CD4-positive, alpha-beta T cell (primary cell): ENCODE measurements around the gene TLE1. TPM values are rescaled to one million over a fixed set of nuclear protein-coding genes. Genes with fewer than 3 reads are reported as not detected.

Experiments
- ATAC-seq: fragments of 200-7000 bp; cut with Tn5 transposase; one replicate; pipeline ENCODE4 v1.10.0; 2022; ENCODE audit warnings: mild to moderate bottlenecking; ENCODE audit not compliant: poor library complexity
- CTCF ChIA-PET: fragments of 350-600 bp; sonication (Branson Sonifier 250); formaldehyde crosslinking; loops from one replicate; lab custom pipeline; 2021; ENCODE audit warnings: antibody characterized with exemption, inconsistent platforms; lab: Charles Lee
- POLR2A ChIA-PET: fragments of 350-600 bp; sonication (Branson Sonifier 250); formaldehyde crosslinking; loops from one replicate; lab custom pipeline; 2021; ENCODE audit warnings: antibody characterized with exemption, inconsistent platforms; lab: Charles Lee
- DNase-seq, 14 experiments: peaks; one replicate each; pipeline ENCODE4 v3.0.0-alpha.2; 2013 to 2020; ENCODE audit warnings: mixed read lengths in 2 of 14
- H3K27ac ChIP-seq, 2 donors: one replicate each; pipeline versions ENCODE4 v1.5.1 to v1.7.0; 2013; ENCODE audit warnings: low read length in 2 of 2, low read depth in 1 of 2, mild to moderate bottlenecking in 1 of 2
- H3K27me3 ChIP-seq, 2 experiments: 1 replicate in 1 of 2; 2 replicates in 1 of 2; pipeline versions ENCODE4 v1.6.1 to v1.7.0; 2013; ENCODE audit warnings: low read length in 2 of 2, control low read depth in 1 of 2, mild to moderate bottlenecking in 1 of 2, moderate library complexity in 1 of 2; ENCODE audit not compliant: insufficient read depth in 2 of 2, control insufficient read depth in 1 of 2
- H3K36me3 ChIP-seq: one replicate; pipeline ENCODE4 v1.6.1; 2013; ENCODE audit warnings: low read length, control low read depth; ENCODE audit not compliant: insufficient read depth
- H3K4me1 ChIP-seq: one replicate; pipeline ENCODE4 v1.6.1; 2013; ENCODE audit warnings: low read length, control low read depth; ENCODE audit not compliant: insufficient read depth
- H3K4me3 ChIP-seq: one replicate; pipeline ENCODE4 v1.5.1; 2013; ENCODE audit warnings: mild to moderate bottlenecking, low read length, moderate library complexity
- H3K9me3 ChIP-seq, 2 experiments: 1 replicate in 1 of 2; 2 replicates in 1 of 2; pipeline versions ENCODE4 v1.6.1 to v1.7.0; 2013; ENCODE audit warnings: low read length in 2 of 2, mild to moderate bottlenecking in 2 of 2, control low read depth in 1 of 2, moderate library complexity in 1 of 2; ENCODE audit not compliant: control insufficient read depth in 1 of 2, insufficient read depth in 1 of 2
- H3K27ac Mint-ChIP-seq: one replicate; pipeline ENCODE4 v1.8.0; 2020; ENCODE audit warnings: mixed read lengths
- H3K27me3 Mint-ChIP-seq: one replicate; pipeline ENCODE4 v1.8.0; 2021; ENCODE audit warnings: mixed read lengths
- H3K36me3 Mint-ChIP-seq: one replicate; pipeline ENCODE4 v1.8.0; 2021; ENCODE audit warnings: low read depth, mixed read lengths
- H3K4me1 Mint-ChIP-seq: one replicate; pipeline ENCODE4 v1.8.0; 2021; ENCODE audit warnings: low read depth, mixed read lengths
- H3K4me3 Mint-ChIP-seq: one replicate; pipeline ENCODE4 v1.8.0; 2020; ENCODE audit warnings: mild to moderate bottlenecking, mixed read lengths
- H3K9me3 Mint-ChIP-seq: one replicate; pipeline ENCODE4 v1.8.0; 2020; ENCODE audit warnings: mixed read lengths
- intact Hi-C, 2 experiments: fragments of 100-400 bp; cut with DNase I in 1 of 2; cut with micrococcal nuclease in 1 of 2; formaldehyde crosslinking; loops; one replicate each; pipeline versions ENCODE4 v1.15.1 to v1.9.0; 2023 to 2025; cut with DNase I, micrococcal nuclease
- total RNA-seq, 174 experiments: library from RNA in 2 of 174; stranded (reverse) in 2 of 174; gene quantifications; one replicate each; pipeline ENCODE4 v1.2.3 and lab custom pipeline; 2021 to 2026
- TF ChIP-seq, protein P1 (sequence below): fragments of 200-600 bp; IDR thresholded peaks from one replicate; pipeline ENCODE4 v1.8.0; 2022; ENCODE audit warnings: antibody characterized with exemption, mild to moderate bottlenecking

TLE1 gene
- total RNA-seq, 2 experiments from 2014 or later, result 3.4 to 3.5 TPM

DNA sequence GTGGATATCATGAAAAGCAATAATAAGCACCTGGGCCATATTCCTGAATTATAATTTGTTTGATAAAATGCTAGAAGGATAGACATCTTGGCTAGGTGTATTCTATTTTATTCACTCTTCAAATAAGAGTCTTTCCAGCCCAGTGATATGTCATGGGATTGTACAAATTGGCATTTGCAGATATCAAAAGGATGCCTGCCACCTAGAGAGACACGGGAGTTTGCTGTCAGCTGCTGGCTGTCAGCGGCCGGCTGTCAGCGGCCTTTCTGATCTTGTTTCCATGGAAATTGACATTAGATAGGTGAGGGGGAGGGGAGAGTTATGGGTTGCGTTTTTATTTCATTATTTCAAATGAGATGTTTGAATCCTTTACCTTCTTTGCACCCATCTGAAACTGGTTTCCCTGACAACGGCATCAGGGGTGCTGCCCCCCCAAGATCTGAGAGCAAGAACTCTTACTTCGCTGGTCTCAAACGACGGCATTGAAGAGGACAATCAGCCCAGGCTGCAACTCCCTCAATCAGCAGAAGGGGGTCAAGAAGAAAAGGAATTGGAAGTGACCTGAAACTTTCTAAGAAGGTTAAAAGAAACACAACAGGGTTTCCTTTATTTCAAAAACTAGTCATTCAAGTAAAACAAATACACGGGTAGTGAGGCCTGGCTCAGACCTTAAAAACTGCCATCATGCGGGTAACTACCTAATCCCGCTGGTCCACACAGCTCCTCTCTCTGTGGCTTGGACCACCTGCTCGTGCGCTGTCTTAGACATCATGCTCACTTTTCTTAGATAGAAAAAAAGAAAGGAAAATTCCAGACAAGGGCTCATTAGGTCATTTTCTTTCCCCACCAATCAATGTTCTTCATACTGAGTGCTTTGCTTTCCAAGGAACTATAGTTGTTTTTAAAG, 115.7 kb downstream of the TLE1 start:
- POLR2A ChIA-PET, result no interaction called here
- Histone ChIP-seq H3K27ac (no peak overlapping the region), H3K9me3 (peaks cover 0 to 7% of the 10 kb centered on the region in 2 experiments), H3K4me3 (no peak overlapping the region), H3K27me3 (no peaks in the 10 kb centered on the region), H3K36me3 (no peaks in the 10 kb centered on the region), H3K4me1 (no peaks in the 10 kb centered on the region)
- Mint-ChIP-seq H3K4me1 (no peaks in the 10 kb centered on the region), H3K27me3 (no peaks in the 10 kb centered on the region), H3K36me3 (no peaks in the 10 kb centered on the region), H3K4me3 (no peak overlapping the region), H3K27ac (no peak overlapping the region), H3K9me3 (no peaks in the 10 kb centered on the region)
- CTCF ChIA-PET, result interaction anchor here (0.6 kb wide), 1 partner anchor 10 kb away, joined by 3 read pairs; no protein-coding TSS in a partner anchor
- intact Hi-C loops, result no loop called here
- TF ChIP-seq, protein P1, sequence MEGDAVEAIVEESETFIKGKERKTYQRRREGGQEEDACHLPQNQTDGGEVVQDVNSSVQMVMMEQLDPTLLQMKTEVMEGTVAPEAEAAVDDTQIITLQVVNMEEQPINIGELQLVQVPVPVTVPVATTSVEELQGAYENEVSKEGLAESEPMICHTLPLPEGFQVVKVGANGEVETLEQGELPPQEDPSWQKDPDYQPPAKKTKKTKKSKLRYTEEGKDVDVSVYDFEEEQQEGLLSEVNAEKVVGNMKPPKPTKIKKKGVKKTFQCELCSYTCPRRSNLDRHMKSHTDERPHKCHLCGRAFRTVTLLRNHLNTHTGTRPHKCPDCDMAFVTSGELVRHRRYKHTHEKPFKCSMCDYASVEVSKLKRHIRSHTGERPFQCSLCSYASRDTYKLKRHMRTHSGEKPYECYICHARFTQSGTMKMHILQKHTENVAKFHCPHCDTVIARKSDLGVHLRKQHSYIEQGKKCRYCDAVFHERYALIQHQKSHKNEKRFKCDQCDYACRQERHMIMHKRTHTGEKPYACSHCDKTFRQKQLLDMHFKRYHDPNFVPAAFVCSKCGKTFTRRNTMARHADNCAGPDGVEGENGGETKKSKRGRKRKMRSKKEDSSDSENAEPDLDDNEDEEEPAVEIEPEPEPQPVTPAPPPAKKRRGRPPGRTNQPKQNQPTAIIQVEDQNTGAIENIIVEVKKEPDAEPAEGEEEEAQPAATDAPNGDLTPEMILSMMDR, result no peak
- ATAC-seq (no peak), DNase-seq (no peak)

DNA sequence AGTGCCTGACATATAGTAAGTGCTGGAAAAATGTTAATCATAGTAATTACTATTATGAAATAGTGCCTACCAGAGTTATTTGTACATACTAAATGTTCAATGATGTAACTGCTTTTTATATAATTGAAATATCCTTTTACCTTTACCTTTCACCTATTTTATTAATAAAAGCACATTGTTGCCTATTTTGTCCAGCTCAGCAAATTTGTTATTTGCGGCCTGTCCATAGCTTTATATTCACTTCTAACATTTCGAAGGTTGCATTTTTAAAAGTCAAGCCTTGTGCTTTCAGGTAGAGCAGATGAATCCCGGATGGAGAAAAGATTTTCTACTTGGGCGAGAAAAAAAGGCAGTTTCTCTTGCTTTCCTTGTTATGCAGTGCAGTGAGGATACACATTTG, 119.3 kb downstream of the TLE1 start:
- Histone ChIP-seq H3K4me1 (no peaks in the 10 kb centered on the region), H3K27ac (no peak overlapping the region), H3K36me3 (no peaks in the 10 kb centered on the region), H3K9me3 (peaks cover 0 to 10% of the 10 kb centered on the region in 2 experiments), H3K4me3 (no peak overlapping the region), H3K27me3 (no peaks in the 10 kb centered on the region)
- Mint-ChIP-seq H3K4me1 (no peaks in the 10 kb centered on the region), H3K27ac (no peak overlapping the region), H3K4me3 (no peak overlapping the region), H3K27me3 (no peaks in the 10 kb centered on the region), H3K36me3 (no peaks in the 10 kb centered on the region), H3K9me3 (peaks cover 3% of the 10 kb centered on the region)
- intact Hi-C loops, result no loop called here
- no peak for DNase-seq
- ATAC-seq, result no peak
- ChIA-PET CTCF (no interaction called here), POLR2A (no interaction called here)
- TF ChIP-seq, protein P1, result no peak

DNA sequence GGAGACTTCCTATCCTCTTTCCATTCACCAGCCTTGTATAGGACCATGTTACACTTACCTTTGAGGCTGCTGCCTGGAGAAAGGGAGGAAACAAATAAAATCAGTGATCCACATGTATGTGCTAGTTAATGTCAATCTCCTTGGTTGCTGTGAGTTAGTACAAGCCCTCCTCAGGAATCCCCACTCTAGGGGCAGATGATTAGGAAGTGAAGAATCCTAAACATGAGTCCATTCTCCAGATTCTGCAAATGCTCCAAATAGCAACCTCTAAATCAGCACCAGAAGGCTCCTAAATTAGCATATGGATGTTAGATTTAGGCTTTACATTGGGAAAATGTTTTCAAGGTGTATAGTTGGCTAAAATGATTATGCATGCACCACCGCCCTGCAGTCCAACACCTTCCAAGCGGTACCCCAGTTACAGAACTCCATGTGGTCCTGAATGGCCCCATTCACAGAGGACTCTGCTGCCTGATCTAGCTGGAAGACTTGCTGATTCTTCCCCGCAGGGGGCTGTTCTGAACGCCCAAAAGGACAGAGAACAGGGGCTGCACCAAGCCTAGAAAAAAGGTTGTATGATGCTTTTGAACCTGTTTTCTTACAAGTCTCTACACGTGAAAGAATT, 123.2 kb downstream of the TLE1 start:
- intact Hi-C loops, result no loop called here
- ATAC-seq (no peak), DNase-seq (no peak)
- H3K4me3 ChIP-seq, result no peak overlapping the region
- no peaks in the 10 kb centered on the region for H3K27me3 ChIP-seq
- Mint-ChIP-seq H3K27ac (no peak overlapping the region), H3K36me3 (no peaks in the 10 kb centered on the region), H3K9me3 (peaks cover 3% of the 10 kb centered on the region), H3K4me1 (no peaks in the 10 kb centered on the region), H3K4me3 (no peak overlapping the region), H3K27me3 (no peaks in the 10 kb centered on the region)
- ChIA-PET POLR2A (no interaction called here), CTCF (no interaction called here)
- peaks cover 0 to 4% of the 10 kb centered on the region in 2 experiments for H3K9me3 ChIP-seq
- no peak overlapping the region for H3K27ac ChIP-seq
- TF ChIP-seq, protein P1, result no peak
- H3K36me3 ChIP-seq, result no peaks in the 10 kb centered on the region
- H3K4me1 ChIP-seq, result no peaks in the 10 kb centered on the region
